ENCODE data around the gene NUDT3.
A peak's percentile ranks its signal among the peaks of the same experiment; 100 is the strongest.
"Not testable (repeated sequence)": the region's sequence is repeated elsewhere in the genome, so short reads cannot be mapped to it uniquely, and the experiment has no call there.

Gene NUDT3

GRCh38 chr6:34392497-34393190 is at the start of gene NUDT3:
Gene NUDT3 (minus strand): TSS chr6:34392669. CDS start chr6:34392362, 307 bp downstream.
- FAIRE-seq = peak; percentile 12

- FAIRE-seq = no peak
Observed at GRCh38 chr6:34441526-34441925, 49.1 kb upstream of the NUDT3 start.

- FAIRE-seq = no peak
Observed at GRCh38 chr6:34439442-34439841, 47.0 kb upstream of the NUDT3 start.

GRCh38 chr6:34438705-34439104 is 46.2 kb upstream of the NUDT3 start:
- FAIRE-seq = no peak

- FAIRE-seq = no peak
Observed at GRCh38 chr6:34437644-34437970, 45.1 kb upstream of the NUDT3 start.

- FAIRE-seq = no peak
Observed at GRCh38 chr6:34436803-34437643, 44.6 kb upstream of the NUDT3 start.

- no peak for FAIRE-seq
Observed at GRCh38 chr6:34435916-34436315, 43.4 kb upstream of the NUDT3 start.

GRCh38 chr6:34425498-34426410 is 33.3 kb upstream of the NUDT3 start, which contains the start of gene RPS10:
Gene RPS10 (minus strand): TSS chr6:34426069. CDS start chr6:34425221, 848 bp downstream.
- peak; percentile 58 for FAIRE-seq

GRCh38 chr6:34425132-34425497 is 32.6 kb upstream of the NUDT3 start:
- FAIRE-seq = no peak

GRCh38 chr6:34424200-34425131 is 32.0 kb upstream of the NUDT3 start:
- FAIRE-seq = no peak

- no peak for FAIRE-seq
Observed at GRCh38 chr6:34423254-34423653, 30.8 kb upstream of the NUDT3 start.

- no peak for FAIRE-seq
Observed at GRCh38 chr6:34418367-34418766, 25.9 kb upstream of the NUDT3 start.

GRCh38 chr6:34416877-34417371 is 24.5 kb upstream of the NUDT3 start:
- FAIRE-seq = no peak

- FAIRE-seq = peak; percentile 80
Observed at GRCh38 chr6:34414999-34415858, 22.8 kb upstream of the NUDT3 start.

GRCh38 chr6:34412643-34413214 is 20.3 kb upstream of the NUDT3 start:
- no peak for FAIRE-seq

- FAIRE-seq = no peak
Observed at GRCh38 chr6:34412016-34412415, 19.5 kb upstream of the NUDT3 start.

GRCh38 chr6:34407915-34408314 is 15.4 kb upstream of the NUDT3 start:
- not testable (repeated sequence) for FAIRE-seq

- no peak for FAIRE-seq
Observed at GRCh38 chr6:34396518-34396917, 4.0 kb upstream of the NUDT3 start.

- no peak for FAIRE-seq
Observed at GRCh38 chr6:34393966-34394305, 1.5 kb upstream of the NUDT3 start.

- no peak for FAIRE-seq
Observed at GRCh38 chr6:34393191-34393965, 909 bp upstream of the NUDT3 start.
